ENCODE results near the gene MTFMT. TPM values are rescaled to one million over a fixed set of nuclear protein-coding genes. Genes with fewer than 3 reads are reported as not detected.

The MTFMT gene
- total and polyA plus RNA-seq, 2 of the 13 experiments (the other 11 are each of a cell fraction or from before 2014, with no cell fraction given) = 9.9 to 23.2 TPM

DNA sequence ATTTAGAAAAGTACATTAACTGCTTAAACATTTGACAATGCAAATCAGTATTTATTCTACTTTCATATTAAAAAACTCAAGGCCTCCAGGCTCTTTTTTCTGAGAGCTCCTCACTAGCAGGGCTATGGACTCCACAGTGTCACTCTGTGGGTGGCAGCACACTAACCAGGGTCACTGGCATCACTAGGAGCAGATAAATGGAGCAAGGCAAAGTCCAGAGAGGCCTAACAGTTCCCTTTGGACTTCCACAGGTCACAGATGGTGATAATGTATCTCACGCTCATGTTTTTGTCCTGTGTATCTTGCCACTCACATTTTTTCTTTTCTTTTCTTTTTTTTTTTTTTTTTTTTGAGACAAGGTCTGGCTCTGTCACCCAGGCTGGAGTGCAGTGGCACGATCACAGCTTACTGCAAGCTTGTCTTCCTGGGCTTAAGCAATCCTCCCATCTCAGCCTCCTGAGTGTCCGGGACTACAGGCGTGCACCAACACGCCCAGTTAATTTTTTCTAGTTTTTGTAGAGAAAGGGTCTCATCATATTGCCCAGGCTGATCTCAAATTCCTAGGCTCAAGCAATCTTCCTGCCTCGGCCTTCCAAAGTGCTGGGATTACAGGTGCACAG, 47.5 kb downstream of the MTFMT start (continued):
- TF ChIP-seq, protein P1, sequence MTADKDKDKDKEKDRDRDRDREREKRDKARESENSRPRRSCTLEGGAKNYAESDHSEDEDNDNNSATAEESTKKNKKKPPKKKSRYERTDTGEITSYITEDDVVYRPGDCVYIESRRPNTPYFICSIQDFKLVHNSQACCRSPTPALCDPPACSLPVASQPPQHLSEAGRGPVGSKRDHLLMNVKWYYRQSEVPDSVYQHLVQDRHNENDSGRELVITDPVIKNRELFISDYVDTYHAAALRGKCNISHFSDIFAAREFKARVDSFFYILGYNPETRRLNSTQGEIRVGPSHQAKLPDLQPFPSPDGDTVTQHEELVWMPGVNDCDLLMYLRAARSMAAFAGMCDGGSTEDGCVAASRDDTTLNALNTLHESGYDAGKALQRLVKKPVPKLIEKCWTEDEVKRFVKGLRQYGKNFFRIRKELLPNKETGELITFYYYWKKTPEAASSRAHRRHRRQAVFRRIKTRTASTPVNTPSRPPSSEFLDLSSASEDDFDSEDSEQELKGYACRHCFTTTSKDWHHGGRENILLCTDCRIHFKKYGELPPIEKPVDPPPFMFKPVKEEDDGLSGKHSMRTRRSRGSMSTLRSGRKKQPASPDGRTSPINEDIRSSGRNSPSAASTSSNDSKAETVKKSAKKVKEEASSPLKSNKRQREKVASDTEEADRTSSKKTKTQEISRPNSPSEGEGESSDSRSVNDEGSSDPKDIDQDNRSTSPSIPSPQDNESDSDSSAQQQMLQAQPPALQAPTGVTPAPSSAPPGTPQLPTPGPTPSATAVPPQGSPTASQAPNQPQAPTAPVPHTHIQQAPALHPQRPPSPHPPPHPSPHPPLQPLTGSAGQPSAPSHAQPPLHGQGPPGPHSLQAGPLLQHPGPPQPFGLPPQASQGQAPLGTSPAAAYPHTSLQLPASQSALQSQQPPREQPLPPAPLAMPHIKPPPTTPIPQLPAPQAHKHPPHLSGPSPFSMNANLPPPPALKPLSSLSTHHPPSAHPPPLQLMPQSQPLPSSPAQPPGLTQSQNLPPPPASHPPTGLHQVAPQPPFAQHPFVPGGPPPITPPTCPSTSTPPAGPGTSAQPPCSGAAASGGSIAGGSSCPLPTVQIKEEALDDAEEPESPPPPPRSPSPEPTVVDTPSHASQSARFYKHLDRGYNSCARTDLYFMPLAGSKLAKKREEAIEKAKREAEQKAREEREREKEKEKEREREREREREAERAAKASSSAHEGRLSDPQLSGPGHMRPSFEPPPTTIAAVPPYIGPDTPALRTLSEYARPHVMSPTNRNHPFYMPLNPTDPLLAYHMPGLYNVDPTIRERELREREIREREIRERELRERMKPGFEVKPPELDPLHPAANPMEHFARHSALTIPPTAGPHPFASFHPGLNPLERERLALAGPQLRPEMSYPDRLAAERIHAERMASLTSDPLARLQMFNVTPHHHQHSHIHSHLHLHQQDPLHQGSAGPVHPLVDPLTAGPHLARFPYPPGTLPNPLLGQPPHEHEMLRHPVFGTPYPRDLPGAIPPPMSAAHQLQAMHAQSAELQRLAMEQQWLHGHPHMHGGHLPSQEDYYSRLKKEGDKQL (CRISPR knock-in tag; IDR thresholded peaks at IDR 0.05; ENCODE audit: low read depth) = no peak
- TF ChIP-seq ZNF605 (CRISPR knock-in tag; IDR thresholded peaks at IDR 0.05) = no peak
- TF ChIP-seq, protein P2, sequence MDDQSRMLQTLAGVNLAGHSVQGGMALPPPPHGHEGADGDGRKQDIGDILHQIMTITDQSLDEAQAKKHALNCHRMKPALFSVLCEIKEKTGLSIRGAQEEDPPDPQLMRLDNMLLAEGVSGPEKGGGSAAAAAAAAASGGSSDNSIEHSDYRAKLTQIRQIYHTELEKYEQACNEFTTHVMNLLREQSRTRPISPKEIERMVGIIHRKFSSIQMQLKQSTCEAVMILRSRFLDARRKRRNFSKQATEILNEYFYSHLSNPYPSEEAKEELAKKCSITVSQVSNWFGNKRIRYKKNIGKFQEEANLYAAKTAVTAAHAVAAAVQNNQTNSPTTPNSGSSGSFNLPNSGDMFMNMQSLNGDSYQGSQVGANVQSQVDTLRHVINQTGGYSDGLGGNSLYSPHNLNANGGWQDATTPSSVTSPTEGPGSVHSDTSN (CRISPR knock-in tag; IDR thresholded peaks at IDR 0.05; ENCODE audit: borderline replicate concordance) = no peak
- TF ChIP-seq, protein P3, sequence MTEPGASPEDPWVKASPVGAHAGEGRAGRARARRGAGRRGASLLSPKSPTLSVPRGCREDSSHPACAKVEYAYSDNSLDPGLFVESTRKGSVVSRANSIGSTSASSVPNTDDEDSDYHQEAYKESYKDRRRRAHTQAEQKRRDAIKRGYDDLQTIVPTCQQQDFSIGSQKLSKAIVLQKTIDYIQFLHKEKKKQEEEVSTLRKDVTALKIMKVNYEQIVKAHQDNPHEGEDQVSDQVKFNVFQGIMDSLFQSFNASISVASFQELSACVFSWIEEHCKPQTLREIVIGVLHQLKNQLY (CRISPR knock-in tag; IDR thresholded peaks at IDR 0.05) = no peak
- TF ChIP-seq, protein P4, sequence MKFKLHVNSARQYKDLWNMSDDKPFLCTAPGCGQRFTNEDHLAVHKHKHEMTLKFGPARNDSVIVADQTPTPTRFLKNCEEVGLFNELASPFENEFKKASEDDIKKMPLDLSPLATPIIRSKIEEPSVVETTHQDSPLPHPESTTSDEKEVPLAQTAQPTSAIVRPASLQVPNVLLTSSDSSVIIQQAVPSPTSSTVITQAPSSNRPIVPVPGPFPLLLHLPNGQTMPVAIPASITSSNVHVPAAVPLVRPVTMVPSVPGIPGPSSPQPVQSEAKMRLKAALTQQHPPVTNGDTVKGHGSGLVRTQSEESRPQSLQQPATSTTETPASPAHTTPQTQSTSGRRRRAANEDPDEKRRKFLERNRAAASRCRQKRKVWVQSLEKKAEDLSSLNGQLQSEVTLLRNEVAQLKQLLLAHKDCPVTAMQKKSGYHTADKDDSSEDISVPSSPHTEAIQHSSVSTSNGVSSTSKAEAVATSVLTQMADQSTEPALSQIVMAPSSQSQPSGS (CRISPR knock-in tag; IDR thresholded peaks at IDR 0.05) = no peak
- TF ChIP-seq RBM39 (IDR thresholded peaks at IDR 0.05; ENCODE audit: low read depth, low read length, poor library complexity, severe bottlenecking) = no peak
- TF ChIP-seq HHEX (CRISPR knock-in tag; IDR thresholded peaks at IDR 0.05) = no peak
- TF ChIP-seq, protein P5, sequence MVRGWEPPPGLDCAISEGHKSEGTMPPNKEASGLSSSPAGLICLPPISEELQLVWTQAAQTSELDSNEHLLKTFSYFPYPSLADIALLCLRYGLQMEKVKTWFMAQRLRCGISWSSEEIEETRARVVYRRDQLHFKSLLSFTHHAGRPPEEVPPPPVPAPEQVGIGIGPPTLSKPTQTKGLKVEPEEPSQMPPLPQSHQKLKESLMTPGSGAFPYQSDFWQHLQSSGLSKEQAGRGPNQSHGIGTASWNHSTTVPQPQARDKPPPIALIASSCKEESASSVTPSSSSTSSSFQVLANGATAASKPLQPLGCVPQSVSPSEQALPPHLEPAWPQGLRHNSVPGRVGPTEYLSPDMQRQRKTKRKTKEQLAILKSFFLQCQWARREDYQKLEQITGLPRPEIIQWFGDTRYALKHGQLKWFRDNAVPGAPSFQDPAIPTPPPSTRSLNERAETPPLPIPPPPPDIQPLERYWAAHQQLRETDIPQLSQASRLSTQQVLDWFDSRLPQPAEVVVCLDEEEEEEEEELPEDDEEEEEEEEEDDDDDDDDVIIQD (CRISPR knock-in tag; IDR thresholded peaks at IDR 0.05; ENCODE audit: low read depth) = no peak
- TF ChIP-seq TMF1 (CRISPR knock-in tag; IDR thresholded peaks at IDR 0.05; ENCODE audit: low read depth) = no peak
- TF ChIP-seq, protein P6, sequence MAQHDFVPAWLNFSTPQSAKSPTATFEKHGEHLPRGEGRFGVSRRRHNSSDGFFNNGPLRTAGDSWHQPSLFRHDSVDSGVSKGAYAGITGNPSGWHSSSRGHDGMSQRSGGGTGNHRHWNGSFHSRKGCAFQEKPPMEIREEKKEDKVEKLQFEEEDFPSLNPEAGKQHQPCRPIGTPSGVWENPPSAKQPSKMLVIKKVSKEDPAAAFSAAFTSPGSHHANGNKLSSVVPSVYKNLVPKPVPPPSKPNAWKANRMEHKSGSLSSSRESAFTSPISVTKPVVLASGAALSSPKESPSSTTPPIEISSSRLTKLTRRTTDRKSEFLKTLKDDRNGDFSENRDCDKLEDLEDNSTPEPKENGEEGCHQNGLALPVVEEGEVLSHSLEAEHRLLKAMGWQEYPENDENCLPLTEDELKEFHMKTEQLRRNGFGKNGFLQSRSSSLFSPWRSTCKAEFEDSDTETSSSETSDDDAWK (CRISPR knock-in tag; IDR thresholded peaks at IDR 0.05) = no peak
- TF ChIP-seq AHR (CRISPR knock-in tag; IDR thresholded peaks at IDR 0.05) = no peak
- TF ChIP-seq GFI1 (CRISPR knock-in tag; IDR thresholded peaks at IDR 0.05; ENCODE audit: borderline replicate concordance) = no peak
- no peak for TF ChIP-seq ZNF33B (CRISPR knock-in tag; IDR thresholded peaks at IDR 0.05)
- 0 out of 2 replicates have a peak, but pooled peaks have one; percentile 70 for TF ChIP-seq KAT7 (CRISPR knock-in tag; IDR thresholded peaks at IDR 0.05; ENCODE audit: borderline replicate concordance)
- TF ChIP-seq POLR2AphosphoS5 (IDR thresholded peaks at IDR 0.05; ENCODE audit: low read depth, low read length) = no peak
- no peak for TF ChIP-seq SP5 (CRISPR knock-in tag; IDR thresholded peaks at IDR 0.05; ENCODE audit: borderline replicate concordance, low read depth)
- TF ChIP-seq ZNF460 (CRISPR knock-in tag; IDR thresholded peaks at IDR 0.05; ENCODE audit: borderline replicate concordance) = no peak
- no peak for TF ChIP-seq FOXJ3 (CRISPR knock-in tag; IDR thresholded peaks at IDR 0.05; ENCODE audit: borderline replicate concordance)
- TF ChIP-seq SP4 (CRISPR knock-in tag; IDR thresholded peaks at IDR 0.05) = no peak
